ENCODE results near the gene ZNF410.

- TF ChIP-seq POLR2A (IDR thresholded peaks at IDR 0.05; ENCODE audit: low read depth) (no peak), CTCF (IDR thresholded peaks at IDR 0.05) (no peak)
These were observed 49.9 kb downstream of the ZNF410 start for GRCh38 chr14:73936548-73936947.

Data from esophagus muscularis mucosa (tissue), 3 donors.